NCI-H82 treated with DMSO at 0.1 percent for 48 hours (cell line): Measurements from ENCODE around the gene ANAPC16.
"Not testable (repeated sequence)": the region's sequence is repeated elsewhere in the genome, so short reads cannot be mapped to it uniquely, and the experiment has no call there.

Experiments
- DNase-seq: peaks from one replicate; lab custom pipeline; 2025; ENCODE audit not compliant: unreplicated experiment; lab: John Stamatoyannopoulos, UW

ANAPC16 gene

DNA sequence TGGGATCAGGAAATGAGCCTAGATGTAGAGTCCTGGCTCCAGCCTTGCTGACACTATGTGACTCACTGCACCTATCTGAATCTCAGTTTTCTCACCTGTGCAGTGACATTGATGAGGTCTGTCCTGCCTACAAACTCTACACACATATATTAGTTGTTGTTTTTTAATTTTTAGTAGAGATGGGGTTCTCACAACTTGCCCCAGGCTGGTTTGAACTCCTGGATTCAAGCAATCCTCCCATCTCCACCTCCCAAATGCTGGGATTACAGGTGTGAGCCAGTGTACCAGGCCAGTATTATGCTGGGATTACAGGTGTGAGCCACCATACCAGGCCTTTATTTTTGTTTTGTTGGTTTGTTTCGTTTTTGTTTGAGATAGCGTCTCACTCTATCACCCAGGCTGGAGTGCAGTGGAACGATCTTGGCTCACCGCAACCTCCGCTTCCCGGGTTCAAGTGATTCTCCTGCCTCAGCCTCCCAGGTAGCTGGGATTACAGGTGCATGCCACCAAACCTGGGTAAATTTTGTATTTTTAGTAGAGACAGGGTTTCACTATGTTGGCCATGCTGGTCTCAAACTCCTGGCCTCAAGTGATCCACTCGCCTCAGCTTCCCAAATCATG is 46.1 kb downstream of the ANAPC16 start:
- DNase-seq: no peak

DNA sequence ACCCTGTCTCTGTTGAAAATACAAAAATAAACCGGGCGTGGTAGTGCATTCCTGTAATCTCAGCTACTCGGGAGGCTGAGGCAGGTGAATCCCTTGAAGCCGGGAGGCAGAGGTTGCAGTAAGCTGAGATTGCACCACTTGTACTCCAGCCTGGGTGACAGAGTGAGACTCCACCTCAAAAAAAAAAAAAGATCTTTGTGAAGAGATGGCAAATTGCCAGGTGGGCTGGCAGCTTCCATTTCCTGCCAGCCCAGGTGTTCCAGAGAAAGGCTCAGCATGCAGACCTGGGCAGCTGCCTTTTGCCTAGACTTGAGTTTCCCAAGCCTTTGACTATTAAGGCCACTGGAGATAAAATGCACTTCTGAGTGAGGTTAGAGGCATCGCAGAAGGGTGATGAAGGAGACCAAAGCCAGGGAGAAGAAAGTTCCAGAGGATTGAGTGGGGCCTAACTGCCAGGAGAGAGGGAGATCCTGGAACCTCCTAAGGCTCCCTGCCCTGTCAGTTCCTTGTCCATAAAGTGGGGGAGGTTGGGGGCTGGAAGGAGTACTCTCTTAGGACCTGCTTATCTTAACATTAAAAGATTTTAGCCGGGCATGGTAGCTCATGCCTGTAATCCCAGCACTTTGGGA is 47.9 kb downstream of the ANAPC16 start:
- DNase-seq: no peak

DNA sequence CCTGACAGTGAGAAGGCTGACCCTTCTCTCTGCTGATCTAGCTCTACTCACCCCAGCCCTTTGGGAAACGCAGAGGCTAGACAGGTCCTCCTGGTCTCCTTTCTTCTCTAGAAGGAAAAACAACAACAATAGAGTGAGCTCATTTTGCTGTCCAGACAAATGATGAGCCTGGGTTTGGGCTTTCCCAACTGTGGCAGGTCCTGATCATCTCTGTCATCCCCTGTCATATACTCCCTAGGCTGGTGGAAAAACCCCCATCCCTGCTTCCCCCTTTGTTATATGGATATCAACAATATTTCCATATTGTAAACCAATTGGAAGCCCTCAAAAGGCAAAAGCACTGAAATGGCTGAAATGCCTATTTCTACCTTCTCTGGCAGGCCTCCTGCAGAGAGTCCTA is 48.7 kb downstream of the ANAPC16 start:
- DNase-seq: no peak

DNA sequence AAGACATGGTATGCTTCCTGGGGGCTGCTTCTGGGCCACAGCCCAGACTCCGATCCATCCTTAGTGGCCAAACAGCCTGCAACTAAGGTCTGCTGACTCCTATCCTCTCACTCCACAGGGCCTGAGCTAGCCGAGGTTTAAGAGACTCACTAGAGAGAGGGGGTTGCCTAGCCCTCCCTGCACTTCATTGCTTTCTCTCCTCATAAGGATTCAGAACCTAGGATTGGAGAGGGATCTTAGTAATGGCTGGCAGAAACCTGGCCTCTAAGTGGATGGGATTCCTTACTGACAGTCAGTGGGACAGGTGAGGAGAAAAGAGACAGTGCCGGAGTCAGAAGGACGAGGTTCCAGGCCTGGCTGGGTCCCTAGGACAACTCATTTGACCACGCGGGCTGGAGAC is 49.7 kb downstream of the ANAPC16 start:
- DNase-seq: no peak

DNA sequence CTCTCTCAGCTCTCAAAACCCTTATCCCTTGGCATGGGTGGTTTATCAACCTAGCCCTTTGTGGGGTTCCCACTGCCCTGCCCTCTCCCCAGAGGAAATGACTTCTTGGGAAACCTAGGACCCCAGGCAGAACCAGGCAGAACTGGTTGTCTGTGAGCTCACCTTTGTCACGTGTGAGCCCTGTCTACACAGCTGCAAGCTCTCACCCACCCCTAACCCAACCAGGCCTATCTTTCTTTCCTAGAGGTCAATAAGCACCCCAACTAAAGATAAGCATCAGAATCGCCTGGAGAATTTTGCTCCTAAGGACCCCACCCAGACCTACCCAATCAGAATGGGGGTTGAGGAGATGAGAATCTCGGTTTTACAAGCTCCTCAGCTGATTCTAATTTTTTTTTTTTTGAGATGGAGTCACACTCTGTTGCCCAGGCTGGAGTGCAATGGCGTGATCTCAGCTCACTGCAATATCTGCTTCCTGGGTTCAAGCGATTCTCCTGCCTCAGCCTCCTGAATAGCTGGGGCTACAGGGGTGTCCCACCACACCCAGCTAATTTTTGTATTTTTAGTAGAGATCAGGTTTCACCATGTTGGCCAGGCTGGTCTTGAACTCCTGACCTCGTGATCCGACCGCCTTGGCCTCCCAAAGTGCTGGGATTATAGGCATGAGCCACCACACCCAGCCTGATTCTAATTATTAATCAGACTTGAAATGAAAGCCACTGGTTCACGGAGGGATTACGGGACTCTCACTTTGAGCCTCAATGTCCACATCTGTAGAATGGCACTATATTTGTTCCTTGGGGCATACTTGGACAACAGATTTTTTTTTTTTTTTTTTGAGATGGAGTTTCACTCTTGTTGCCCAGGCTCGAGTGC is 50.4 kb downstream of the ANAPC16 start:
- DNase-seq: no peak

DNA sequence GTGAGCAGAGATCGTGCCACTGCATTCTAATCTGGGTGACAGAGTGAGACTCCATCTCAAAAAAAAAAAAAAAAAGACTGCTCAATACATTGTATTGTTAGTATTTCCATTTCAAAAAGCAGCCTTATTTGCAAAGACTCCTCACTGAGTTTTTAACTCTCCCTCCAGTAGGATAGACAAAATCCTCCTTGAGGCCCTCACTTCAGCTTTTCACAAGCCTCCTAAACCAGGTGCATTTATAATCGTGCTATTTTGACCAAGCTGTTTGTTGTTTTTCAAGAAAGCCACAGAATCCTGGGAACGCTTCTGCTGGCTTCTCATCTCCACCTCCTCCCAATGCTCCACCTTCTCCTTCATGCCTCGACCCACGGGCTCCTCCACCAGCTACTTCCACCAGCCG is 51.6 kb downstream of the ANAPC16 start:
- DNase-seq: no peak

DNA sequence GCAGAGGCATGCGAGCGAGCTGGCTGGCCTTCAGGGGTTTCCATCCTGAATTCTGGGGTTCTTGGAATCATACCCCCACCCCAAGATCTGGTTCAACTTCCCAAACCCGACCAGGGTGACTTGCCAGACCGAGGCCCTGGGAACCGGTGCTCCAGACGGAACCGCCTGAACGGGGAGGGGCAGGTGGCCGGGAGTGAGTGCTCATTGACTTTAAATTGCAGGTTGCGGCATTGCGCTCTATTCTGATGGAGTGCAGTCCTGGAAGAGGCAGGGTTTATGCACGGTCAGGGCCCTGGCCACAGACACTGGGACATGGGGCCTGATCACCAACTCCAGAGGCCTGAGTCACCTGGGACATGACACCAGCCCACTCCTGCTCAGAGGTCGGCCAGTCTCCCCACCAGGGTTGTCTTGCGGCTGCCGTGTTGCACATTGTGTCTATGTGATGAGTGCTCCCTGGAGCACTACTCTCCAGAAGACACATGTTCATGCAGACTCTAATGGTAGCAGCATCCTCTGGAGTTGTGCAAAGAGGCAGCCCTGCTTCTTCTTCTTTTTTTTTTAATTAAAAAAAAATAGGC is 52.1 kb downstream of the ANAPC16 start:
- DNase-seq: no peak

DNA sequence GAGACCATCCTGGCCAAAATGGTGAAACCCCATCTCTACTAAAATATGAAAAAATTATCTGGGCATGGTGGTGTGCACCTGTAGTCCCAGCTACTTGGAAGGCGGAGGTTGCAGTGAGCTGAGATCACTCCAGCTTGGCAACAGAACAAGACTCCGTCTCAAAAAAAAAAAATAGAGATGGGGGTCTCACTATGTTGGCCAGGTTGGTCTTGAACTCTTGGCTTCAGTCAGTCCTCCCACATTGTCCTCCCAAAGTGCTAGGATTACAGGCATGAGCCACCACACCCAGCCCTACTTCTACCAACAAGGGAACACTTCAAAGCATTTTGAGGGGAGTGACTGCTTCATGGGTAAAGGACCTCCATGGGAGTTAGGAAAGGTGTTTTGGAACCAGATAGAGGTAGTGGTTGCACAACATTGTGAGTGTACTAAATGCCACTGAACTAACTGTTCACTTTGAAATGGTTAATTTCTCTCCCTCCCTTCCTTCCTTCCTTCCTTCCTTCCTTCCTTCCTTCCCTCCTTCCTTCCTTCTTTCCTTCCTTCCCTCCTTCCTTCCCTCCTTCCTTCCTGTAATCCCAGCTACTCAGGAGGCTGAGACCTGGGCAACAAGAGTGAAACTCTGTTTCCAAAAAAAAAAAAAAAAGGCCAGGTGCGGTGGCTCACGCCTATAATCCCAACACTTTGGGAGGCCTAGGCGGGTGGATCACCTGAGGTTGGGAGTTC is 52.8 kb downstream of the ANAPC16 start:
- not testable (repeated sequence) for DNase-seq

DNA sequence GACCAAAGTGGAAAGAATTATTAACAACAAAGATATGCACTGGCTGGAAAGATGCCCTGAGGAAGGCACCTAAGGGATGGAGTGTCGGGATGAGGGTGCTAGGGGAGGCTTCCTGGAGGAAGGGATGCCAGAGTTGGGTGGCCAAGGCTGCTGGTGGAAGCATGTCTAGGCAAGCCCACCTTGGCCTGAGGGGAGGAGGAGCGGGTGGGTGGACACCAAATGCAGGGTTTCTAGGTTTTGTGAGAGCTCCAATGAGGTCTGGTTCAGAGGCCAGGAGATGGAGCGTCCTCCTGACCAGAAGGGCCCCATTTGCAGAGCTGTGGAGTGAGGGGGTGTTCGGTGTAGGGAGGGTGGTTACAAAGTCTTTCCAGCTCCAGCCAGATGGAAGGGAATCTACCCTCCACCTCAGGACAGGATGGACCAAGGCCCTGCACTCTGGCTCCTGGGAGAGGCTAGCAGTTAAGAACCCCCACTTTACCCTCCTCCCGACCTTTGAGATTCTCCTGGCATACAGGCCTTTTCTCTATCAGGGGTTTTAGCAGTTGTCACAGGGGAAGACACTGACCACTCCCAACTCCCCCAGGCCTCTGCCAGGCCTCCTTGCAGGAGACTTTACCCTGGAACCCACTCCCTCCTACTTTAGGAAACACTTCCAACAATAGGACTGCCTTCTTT is 54.9 kb downstream of the ANAPC16 start:
- DNase-seq: no peak

DNA sequence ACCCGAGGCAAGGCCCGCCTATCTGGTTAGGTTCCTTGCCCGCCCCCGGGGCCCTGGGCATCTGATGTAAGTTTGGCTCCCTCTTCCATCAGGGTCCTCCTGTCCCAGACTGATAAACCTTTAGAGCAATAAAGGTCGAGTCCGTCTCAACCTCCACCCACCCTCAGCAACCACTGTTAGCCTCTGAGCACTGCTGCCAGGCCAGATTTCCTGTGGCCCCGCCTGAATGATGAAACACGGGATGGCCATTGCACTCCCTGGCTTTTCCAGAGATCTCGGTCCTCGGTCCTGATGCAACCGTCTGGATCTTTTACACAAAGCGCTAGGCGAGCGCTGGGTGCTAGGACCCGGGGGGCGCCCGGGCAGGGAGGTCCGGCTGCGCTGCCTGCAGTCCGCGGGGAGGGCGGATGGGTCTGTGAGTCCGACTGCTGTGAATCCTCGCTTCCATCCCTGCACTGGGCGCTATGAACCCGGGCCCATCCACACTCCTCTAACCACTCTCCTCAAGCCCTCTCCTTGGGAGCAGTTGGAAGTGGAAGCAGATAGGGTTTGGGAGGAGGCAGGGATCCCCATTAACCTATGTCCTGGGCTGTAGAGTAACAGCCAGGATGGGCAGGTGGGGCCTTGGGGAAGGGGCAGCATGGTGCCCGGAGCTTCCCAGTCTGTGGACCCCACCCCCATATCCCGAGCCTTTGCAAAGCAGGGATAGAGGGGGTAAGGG is 57.0 kb downstream of the ANAPC16 start:
- DNase-seq: peak; percentile 61

DNA sequence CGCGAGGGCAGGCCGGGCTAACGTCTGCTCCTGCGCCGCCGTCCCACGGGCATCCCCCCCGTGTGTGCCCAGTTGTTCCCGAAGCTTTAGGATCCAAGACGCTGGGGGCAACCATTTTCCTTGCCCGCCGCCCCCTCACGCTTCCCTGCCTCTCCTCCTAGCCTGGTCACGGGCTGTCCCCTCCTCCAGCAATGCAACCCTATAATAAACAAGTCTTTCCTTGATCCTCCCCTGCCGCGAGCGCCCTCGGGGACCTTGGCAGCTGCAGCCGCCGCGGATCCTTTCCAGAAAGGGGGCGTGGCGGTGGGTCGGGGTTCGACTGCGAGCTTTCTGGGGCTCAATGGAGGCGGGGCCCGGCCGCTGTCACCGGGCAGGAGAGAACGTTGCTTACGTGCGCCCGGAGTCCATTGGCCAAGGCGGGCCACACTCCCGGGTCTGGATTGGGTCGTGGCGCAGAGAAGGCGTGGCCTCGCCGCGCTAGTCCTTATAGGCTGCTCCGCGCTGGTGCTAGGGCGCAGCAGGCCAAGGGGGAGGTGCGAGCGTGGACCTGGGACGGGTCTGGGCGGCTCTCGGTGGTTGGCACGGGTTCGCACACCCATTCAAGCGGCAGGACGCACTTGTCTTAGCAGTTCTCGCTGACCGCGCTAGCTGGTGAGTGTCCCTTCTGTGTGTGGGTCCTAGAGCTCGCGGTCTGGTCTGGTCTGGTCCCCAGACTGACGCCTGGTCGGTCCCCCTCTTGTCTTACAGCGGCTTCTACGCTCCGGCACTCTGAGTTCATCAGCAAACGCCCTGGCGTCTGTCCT is 57.8 kb downstream of the ANAPC16 start, which contains the start of gene DDIT4:
Gene DDIT4 (plus strand): TSS at position 515 of the 803 bp plus-strand sequence. CDS start 293 bp downstream, outside the sequence.
- DNase-seq: peak; percentile 92

DNA sequence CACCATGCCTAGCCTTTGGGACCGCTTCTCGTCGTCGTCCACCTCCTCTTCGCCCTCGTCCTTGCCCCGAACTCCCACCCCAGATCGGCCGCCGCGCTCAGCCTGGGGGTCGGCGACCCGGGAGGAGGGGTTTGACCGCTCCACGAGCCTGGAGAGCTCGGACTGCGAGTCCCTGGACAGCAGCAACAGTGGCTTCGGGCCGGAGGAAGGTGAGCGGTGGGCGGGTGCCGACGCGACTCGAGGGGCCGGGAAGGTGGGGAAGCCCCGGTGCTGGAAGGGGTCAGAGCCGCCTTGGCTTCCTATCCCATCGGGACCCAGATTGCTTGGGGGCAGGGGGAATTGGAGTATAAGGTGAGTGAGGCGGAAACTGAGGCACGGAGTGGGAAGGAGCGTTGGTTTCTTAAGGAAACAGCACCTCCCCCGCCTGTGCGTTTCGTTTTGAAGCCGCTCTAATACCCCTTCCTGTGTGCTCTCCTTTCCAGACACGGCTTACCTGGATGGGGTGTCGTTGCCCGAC is 58.5 kb downstream of the ANAPC16 start:
- DNase-seq: no peak

DNA sequence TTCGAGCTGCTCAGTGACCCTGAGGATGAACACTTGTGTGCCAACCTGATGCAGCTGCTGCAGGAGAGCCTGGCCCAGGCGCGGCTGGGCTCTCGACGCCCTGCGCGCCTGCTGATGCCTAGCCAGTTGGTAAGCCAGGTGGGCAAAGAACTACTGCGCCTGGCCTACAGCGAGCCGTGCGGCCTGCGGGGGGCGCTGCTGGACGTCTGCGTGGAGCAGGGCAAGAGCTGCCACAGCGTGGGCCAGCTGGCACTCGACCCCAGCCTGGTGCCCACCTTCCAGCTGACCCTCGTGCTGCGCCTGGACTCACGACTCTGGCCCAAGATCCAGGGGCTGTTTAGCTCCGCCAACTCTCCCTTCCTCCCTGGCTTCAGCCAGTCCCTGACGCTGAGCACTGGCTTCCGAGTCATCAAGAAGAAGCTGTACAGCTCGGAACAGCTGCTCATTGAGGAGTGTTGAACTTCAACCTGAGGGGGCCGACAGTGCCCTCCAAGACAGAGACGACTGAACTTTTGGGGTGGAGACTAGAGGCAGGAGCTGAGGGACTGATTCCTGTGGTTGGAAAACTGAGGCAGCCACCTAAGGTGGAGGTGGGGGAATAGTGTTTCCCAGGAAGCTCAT is 59.0 kb downstream of the ANAPC16 start:
- DNase-seq: no peak

DNA sequence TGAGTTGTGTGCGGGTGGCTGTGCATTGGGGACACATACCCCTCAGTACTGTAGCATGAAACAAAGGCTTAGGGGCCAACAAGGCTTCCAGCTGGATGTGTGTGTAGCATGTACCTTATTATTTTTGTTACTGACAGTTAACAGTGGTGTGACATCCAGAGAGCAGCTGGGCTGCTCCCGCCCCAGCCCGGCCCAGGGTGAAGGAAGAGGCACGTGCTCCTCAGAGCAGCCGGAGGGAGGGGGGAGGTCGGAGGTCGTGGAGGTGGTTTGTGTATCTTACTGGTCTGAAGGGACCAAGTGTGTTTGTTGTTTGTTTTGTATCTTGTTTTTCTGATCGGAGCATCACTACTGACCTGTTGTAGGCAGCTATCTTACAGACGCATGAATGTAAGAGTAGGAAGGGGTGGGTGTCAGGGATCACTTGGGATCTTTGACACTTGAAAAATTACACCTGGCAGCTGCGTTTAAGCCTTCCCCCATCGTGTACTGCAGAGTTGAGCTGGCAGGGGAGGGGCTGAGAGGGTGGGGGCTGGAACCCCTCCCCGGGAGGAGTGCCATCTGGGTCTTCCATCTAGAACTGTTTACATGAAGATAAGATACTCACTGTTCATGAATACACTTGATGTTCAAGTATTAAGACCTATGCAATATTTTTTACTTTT is 59.7 kb downstream of the ANAPC16 start:
- DNase-seq: peak; percentile 69

DNA sequence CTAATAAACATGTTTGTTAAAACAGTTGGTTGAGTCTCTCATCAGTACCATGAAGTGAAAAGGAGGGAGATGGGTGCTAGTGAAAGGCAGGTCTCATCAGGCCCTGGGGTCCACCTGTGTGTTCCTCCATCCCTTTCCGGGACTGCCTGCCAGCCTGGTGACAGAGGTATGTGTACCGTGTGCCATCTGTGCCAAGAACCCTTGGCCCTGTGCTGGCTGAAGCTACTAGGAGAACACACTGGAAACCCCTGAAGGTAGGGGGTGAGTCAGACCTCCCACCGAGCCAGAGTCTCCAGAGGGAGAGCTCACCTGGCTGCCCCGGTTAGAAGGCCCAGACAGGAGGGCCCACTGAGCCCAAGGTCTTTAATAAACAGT is 60.2 kb downstream of the ANAPC16 start:
- DNase-seq: no peak

DNA sequence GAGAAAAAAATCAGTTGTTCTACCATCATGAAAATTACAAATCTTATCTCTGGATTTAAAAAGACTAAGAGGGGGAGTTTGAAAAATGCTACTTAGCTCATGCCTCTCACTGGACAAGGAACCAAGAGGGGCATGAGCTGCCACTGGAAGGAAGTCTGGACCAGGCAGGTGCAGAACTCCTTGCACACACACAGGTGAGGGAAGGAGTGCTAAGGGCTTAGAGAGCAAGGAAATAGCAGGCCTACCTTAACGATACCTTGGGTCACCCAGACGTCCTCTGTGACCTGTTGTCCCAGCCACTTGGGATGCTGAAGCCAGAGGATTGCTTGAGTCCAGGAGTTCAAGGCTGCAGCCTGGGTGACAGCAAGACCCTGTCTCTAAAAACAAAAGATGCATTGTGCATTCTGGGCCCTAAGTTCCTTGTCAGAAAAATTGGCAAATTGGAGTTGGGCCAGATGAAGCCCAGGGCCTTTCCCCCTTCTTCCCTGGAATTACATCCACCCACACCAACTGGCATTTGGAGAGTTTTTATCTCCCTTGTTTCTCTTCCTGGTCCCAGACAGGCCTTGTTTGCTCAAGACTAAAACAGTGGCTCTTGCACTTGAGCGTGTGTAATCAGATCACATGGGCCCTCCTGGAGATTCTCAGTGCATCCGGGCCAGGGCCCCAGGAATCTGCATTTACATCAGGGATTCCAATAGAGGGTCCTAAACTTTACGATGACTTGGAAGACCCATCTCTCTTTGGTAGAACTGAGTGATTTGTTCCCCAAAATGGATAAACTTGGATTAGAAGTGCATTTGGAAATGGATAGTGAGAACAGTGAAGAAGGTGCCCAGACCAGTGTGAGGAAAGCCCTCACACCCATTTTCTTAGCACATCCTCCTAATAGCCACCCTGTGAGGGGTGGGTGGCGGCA is 60.9 kb downstream of the ANAPC16 start:
- no peak for DNase-seq
